HepG2 (cell line): ENCODE data around the gene UBR3. TPM values are rescaled to one million over a fixed set of nuclear protein-coding genes. Genes with fewer than 3 reads are reported as not detected.

Source experiments
- ASH2L ChIP-seq: fragments of 300-600, 200-600 bp; sonication (generic); IDR thresholded peaks from 2 replicates; pipeline ENCODE4 v1.7.0; 2017; ENCODE audit warnings: low read depth, mild to moderate bottlenecking, moderate library complexity, mixed read lengths, low read length; ENCODE audit not compliant: insufficient read length
- CERS6 ChIP-seq: sonication (generic); formaldehyde crosslinking; IDR thresholded peaks from 2 replicates; pipeline ENCODE4 v1.5.0; 2020; ENCODE audit warnings: missing genetic modification reagents
- HNRNPLL ChIP-seq: fragments of 200-400 bp; formaldehyde crosslinking; IDR thresholded peaks from 2 replicates; pipeline ENCODE4 v1.6.1; 2017; ENCODE audit warnings: mild to moderate bottlenecking, low read depth, low read length; ENCODE audit not compliant: poor library complexity, severe bottlenecking
- PHB2 ChIP-seq: fragments of 450-650 bp; IDR thresholded peaks from 2 replicates; pipeline ENCODE4 v1.6.1; 2018; ENCODE audit not compliant: partially characterized antibody
- SMAD3 ChIP-seq: sonication (generic); formaldehyde crosslinking; IDR thresholded peaks from 2 replicates; pipeline ENCODE4 v1.4.0; 2020; ENCODE audit warnings: missing genetic modification reagents
- SMAD9 ChIP-seq: sonication (generic); formaldehyde crosslinking; IDR thresholded peaks from 2 replicates; pipeline ENCODE4 v1.5.1; 2020; ENCODE audit warnings: mild to moderate bottlenecking, missing genetic modification reagents
- SMYD3 ChIP-seq: sonication (generic); formaldehyde crosslinking; IDR thresholded peaks from 2 replicates; pipeline ENCODE4 v1.8.1; 2023; ENCODE audit warnings: mild to moderate bottlenecking, missing genetic modification reagents
- ZNF280B ChIP-seq: sonication (generic); formaldehyde crosslinking; IDR thresholded peaks from 2 replicates; pipeline ENCODE4 v1.5.0; 2020; ENCODE audit warnings: missing genetic modification reagents, mild to moderate bottlenecking, borderline replicate concordance
- ZNF547 ChIP-seq: sonication (generic); formaldehyde crosslinking; IDR thresholded peaks from 2 replicates; pipeline ENCODE4 v1.5.1; 2020; ENCODE audit warnings: mild to moderate bottlenecking, missing genetic modification reagents
- polyA plus RNA-seq, 8 experiments: library from polyadenylated mRNA; depleted of rRNA in 3 of 8; stranded (reverse) in 7 of 8; unstranded in 1 of 8; fragments of >200 nt; fragmentation: Illumina TruSeq in 4 of 8; extraction: Trizol in 4 of 8; gene quantifications; 2 replicates each; pipeline versions ENCODE4 v1.2.1 to v1.2.3, GENCODE V29; 2011 to 2016; ENCODE audit warnings: low read depth in 4 of 8, missing spikeins in 1 of 8, mixed read lengths in 1 of 8; ENCODE audit not compliant: insufficient read depth in 1 of 8
- total RNA-seq, 5 experiments: library from RNA; depleted of rRNA; stranded (reverse); fragments of >200 nt; fragmentation: Illumina TruSeq; extraction: Trizol; gene quantifications; 2 replicates each; pipeline ENCODE4 v1.2.3, GENCODE V29; 2016; ENCODE audit warnings: low read depth in 1 of 5

UBR3 gene
- total and polyA plus RNA-seq, 2 of the 13 experiments (the other 11 are each of a cell fraction or from before 2014, with no cell fraction given), result 15.1 to 28.0 TPM

GRCh38 chr2:169838743-169839489 is 11.7 kb downstream of the UBR3 start (continued):
- TF ChIP-seq ASH2L (no peak), CERS6 (CRISPR knock-in tag) (no peak), SMAD9 (CRISPR knock-in tag) (no peak), PHB2 (no peak), ZNF280B (CRISPR knock-in tag) (no peak), HNRNPLL (no peak), SMAD3 (CRISPR knock-in tag) (no peak), ZNF547 (no peak), SMYD3 (CRISPR knock-in tag) (no peak)
